ENCODE results near the gene RPS16.

DNA sequence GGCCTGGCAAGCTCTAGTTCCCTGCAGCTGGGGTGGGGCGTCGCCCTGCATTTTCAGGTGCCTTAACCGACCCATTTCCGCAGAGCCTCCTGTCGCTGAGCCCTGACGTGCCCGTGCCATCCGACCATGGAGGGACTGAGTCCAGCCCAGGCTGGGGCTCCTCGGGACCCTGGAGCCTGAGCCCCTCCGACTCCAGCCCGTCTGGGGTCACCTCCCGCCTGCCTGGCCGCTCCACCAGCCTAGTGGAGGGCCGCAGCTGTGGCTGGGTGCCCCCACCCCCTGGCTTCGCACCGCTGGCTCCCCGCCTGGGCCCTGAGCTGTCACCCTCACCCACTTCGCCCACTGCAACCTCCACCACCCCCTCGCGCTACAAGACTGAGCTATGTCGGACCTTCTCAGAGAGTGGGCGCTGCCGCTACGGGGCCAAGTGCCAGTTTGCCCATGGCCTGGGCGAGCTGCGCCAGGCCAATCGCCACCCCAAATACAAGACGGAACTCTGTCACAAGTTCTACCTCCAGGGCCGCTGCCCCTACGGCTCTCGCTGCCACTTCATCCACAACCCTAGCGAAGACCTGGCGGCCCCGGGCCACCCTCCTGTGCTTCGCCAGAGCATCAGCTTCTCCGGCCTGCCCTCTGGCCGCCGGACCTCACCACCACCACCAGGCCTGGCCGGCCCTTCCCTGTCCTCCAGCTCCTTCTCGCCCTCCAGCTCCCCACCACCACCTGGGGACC lies 27.9 kb downstream of the RPS16 start:
- no peak for TF ChIP-seq EZH2 (IDR thresholded peaks at IDR 0.05; ENCODE audit: borderline replicate concordance, low read length)
- TF ChIP-seq, protein P1, sequence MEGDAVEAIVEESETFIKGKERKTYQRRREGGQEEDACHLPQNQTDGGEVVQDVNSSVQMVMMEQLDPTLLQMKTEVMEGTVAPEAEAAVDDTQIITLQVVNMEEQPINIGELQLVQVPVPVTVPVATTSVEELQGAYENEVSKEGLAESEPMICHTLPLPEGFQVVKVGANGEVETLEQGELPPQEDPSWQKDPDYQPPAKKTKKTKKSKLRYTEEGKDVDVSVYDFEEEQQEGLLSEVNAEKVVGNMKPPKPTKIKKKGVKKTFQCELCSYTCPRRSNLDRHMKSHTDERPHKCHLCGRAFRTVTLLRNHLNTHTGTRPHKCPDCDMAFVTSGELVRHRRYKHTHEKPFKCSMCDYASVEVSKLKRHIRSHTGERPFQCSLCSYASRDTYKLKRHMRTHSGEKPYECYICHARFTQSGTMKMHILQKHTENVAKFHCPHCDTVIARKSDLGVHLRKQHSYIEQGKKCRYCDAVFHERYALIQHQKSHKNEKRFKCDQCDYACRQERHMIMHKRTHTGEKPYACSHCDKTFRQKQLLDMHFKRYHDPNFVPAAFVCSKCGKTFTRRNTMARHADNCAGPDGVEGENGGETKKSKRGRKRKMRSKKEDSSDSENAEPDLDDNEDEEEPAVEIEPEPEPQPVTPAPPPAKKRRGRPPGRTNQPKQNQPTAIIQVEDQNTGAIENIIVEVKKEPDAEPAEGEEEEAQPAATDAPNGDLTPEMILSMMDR (conservative IDR thresholded peaks at IDR 0.05 in 1 of 2, IDR thresholded peaks at IDR 0.05 in 1 of 2; ENCODE audit: extremely low read depth in 1 of 2, insufficient read depth in 1 of 2, low read depth in 1 of 2, low read length in 2 of 2), result no peak

All from mammary epithelial cell (primary cell).